Left lung (tissue), 10 donors: ENCODE results near the gene ZBTB46. TPM values are rescaled to one million over a fixed set of nuclear protein-coding genes. Genes with fewer than 3 reads are reported as not detected.

Experiments used
- ATAC-seq: fragments of 200-7000 bp; cut with Tn5 transposase; one replicate; pipeline ENCODE4 v1.9.1; 2020; ENCODE audit warnings: moderate library complexity
- DNase-seq, 4 donors: peaks; one replicate each; pipeline ENCODE4 v3.0.0-alpha.2; 2013 to 2020
- H3K27ac ChIP-seq, 2 donors: fragments of 200-600 bp; sonication (generic) in 1 of 2; one replicate each; pipeline versions ENCODE4 v1.5.0 to v1.8.0; 2020 to 2021
- H3K27me3 ChIP-seq, 2 donors: fragments of 200-600 bp; sonication (generic) in 1 of 2; one replicate each; pipeline versions ENCODE4 v1.5.0 to v1.8.0; 2020 to 2021
- H3K36me3 ChIP-seq, 2 donors: fragments of 200-600 bp; sonication (generic) in 1 of 2; one replicate each; pipeline versions ENCODE4 v1.5.0 to v1.8.0; 2020 to 2021
- H3K4me1 ChIP-seq, 2 donors: fragments of 200-600 bp; one replicate each; pipeline ENCODE4 v1.8.0; 2021
- H3K4me3 ChIP-seq, 2 donors: fragments of 200-600 bp; sonication (generic) in 1 of 2; one replicate each; pipeline versions ENCODE4 v1.5.0 to v1.8.0; 2020 to 2021; ENCODE audit warnings: mild to moderate bottlenecking in 1 of 2
- H3K9me3 ChIP-seq, 2 donors: fragments of 200-600 bp; sonication (generic) in 1 of 2; one replicate each; pipeline versions ENCODE4 v1.5.0 to v1.8.0; 2020 to 2021
- intact Hi-C, 2 donors: fragments of 100-400 bp; cut with DNase I; formaldehyde crosslinking; loops; one replicate each; pipeline versions ENCODE4 v1.11.2 to v1.14.2; 2022
- polyA plus RNA-seq, 6 donors: library from polyadenylated mRNA; unstranded; fragments of 120-200 nt; gene quantifications; one replicate each; pipeline ENCODE4 v1.2.1, GENCODE V29; 2013; ENCODE audit not compliant: insufficient read length in 6 of 6
- total RNA-seq, 2 donors: library from RNA; stranded (reverse); fragmentation: NEBNext Ultra II Directional; extraction: Animal tissue kit (Norgen Biotek cat#: 25700); gene quantifications; one replicate each; pipeline ENCODE4 v1.2.1, GENCODE V29; 2021
- TF ChIP-seq, protein P1 (sequence below), 2 donors: fragments of 200-600 bp; sonication (generic) in 1 of 2; IDR thresholded peaks; one replicate each; pipeline versions ENCODE4 v1.5.0 to v1.8.0; 2021; ENCODE audit warnings: antibody characterized with exemption in 2 of 2
- donor health status: DM: no; HTN: yes; CAD: no.
- donor health status: DM: no; HTN: no; CAD: no.

Gene ZBTB46
- total and polyA plus RNA-seq, 8 donors: 9.2 to 16.3 (median 11.7) TPM

DNA sequence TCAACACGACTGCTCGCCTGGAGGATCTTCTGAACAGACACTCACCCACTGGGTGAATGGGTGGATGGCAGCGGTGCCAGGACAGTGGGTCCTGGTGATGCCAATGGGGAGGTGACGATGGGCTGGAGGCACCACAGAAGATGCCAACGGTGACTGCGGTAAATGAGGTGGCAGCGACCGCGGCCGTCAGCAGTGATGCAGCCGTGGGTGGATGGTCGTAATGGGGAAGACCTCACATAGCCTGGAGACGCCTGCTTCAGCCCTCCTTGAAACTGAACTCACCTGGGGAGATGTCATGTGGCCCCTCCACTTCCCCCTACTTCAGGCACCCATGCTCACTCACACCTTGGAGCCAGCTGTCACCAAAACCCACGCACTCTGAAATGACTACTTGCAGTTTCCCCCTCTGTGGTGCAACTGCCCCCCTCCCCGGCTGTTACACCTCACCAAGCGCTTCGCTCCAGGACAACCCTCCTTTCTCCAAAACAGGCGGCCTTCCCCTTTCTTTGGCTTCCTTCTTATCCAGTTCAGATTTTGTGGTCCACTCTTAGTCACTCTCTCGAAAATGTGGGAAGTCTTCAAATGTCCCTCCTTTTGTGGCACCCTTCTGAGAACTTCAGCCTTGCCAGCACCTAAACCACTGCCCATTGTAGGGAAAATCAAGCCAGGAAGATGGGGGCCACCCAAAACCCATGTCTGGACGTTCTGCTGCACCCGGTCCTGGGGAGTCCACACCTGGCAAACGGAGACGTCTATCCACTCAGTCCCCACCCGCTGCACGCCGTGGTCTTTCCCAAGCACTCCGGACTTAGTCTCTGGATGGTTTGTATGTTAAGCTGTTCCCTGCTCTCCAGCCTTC is 19.9 kb upstream of the ZBTB46 start:
- no peak for DNase-seq
- Histone ChIP-seq H3K4me3 (no peak overlapping the region), H3K9me3 (no peaks in the 10 kb centered on the region), H3K4me1 (peaks cover 28 to 50% of the 10 kb centered on the region in 2 donors), H3K27ac (no peak overlapping the region), H3K36me3 (no peaks in the 10 kb centered on the region), H3K27me3 (peaks cover 0 to 47% of the 10 kb centered on the region in 2 donors)
- TF ChIP-seq, protein P1, sequence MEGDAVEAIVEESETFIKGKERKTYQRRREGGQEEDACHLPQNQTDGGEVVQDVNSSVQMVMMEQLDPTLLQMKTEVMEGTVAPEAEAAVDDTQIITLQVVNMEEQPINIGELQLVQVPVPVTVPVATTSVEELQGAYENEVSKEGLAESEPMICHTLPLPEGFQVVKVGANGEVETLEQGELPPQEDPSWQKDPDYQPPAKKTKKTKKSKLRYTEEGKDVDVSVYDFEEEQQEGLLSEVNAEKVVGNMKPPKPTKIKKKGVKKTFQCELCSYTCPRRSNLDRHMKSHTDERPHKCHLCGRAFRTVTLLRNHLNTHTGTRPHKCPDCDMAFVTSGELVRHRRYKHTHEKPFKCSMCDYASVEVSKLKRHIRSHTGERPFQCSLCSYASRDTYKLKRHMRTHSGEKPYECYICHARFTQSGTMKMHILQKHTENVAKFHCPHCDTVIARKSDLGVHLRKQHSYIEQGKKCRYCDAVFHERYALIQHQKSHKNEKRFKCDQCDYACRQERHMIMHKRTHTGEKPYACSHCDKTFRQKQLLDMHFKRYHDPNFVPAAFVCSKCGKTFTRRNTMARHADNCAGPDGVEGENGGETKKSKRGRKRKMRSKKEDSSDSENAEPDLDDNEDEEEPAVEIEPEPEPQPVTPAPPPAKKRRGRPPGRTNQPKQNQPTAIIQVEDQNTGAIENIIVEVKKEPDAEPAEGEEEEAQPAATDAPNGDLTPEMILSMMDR (IDR thresholded peaks at IDR 0.05): no peak
- no peak for ATAC-seq
- intact Hi-C loops: loop anchor here in 1 of 2 donors (10.0 kb wide), 1 partner anchor 66 kb away; no protein-coding TSS in a partner anchor

DNA sequence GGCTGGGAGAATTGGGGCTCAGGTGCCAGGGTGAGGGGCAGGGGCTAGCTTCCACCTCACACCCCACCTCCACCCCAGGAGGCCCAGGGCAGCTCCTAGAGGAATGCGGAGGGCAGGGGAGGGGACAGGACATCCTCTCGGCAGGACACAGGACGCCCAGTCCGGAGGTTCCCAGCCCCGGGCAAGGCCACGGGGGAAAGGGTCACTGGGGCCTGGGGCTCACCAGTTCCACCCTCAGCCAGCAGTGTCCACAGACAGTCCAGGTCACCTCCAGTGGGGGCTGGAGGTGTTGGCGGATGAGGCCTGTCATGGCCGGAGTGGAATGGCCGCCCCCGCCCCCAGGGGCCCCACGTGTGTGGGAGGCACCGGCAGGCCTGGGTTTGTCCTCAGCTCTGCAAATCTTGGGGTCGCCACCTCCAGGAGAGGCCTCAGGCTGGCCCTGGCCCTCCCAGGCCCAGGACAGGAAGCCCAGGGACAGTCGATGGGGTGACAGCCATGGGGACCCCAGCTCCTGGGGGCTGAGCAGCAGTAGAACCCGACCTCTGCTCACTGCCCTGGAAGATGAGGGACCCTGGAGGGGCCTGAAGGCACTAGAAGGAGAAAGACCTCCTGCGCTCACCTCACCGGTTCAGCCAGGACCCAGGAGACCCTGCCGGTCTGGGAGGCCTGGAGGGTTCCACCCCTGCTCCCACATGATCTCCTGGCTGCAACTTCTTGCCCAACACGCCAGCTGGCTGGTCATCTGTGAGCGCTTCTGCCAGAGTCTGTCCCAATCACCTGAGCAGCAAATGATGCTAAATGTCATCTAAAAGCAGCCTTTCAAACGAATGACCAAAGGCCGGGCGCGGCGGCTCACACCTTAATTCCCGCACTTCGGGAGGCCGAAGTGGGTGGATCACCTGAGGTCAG is 17.2 kb upstream of the ZBTB46 start:
- intact Hi-C loops: no loop called here
- DNase-seq: no peak
- TF ChIP-seq, protein P1 (IDR thresholded peaks at IDR 0.05): no peak
- H3K4me1 ChIP-seq: peaks cover 7 to 40% of the 10 kb centered on the region in 2 donors
- ATAC-seq: peak; percentile 7
- peaks cover 0 to 53% of the 10 kb centered on the region in 2 donors for H3K27me3 ChIP-seq
- H3K36me3 ChIP-seq: no peaks in the 10 kb centered on the region
- H3K4me3 ChIP-seq: no peak overlapping the region
- H3K27ac ChIP-seq: peak overlapping the region; percentile 26 to 70
- no peaks in the 10 kb centered on the region for H3K9me3 ChIP-seq

DNA sequence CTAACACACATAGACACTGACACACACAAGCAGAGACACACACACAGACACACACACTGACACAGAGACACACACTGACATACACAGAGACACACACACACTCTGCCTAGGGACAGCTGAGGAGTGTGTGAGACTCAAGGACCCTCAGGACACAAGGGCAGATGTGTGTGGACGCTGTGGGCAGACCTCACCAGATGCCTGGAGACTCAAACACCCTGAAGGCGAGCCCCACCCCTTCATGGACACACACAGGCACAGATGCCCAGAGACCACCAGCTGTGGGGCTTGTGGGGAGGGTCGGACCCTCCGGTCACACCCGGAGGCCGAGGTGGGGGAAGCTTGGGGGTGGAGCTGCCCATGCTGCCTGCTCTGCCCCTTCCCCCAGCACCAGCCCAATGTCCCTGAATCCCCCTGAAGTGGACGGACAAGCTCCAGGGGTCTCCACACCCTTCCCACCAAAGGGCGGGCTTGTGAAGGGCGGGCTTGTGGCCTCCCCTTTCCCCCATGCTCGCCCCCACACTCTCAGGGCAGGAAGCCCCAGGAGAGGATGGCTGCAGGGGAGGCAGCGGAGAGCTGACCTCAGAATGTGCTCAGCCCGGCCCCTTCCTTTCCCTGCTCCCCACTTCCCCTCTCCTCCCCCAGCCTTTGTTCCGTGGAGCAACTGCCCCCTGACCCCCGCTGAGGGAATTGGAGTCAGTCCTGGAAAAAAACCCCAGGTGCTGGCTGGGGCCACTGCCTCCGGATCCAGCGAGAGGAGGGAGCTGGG is 16.4 kb upstream of the ZBTB46 start:
- no peak for DNase-seq
- H3K4me1 ChIP-seq: peaks cover 7 to 37% of the 10 kb centered on the region in 2 donors
- intact Hi-C loops: no loop called here
- TF ChIP-seq, protein P1 (IDR thresholded peaks at IDR 0.05): no peak
- no peak overlapping the region for H3K4me3 ChIP-seq
- peak; percentile 29 for ATAC-seq
- no peaks in the 10 kb centered on the region for H3K36me3 ChIP-seq
- H3K27me3 ChIP-seq: peaks cover 0 to 61% of the 10 kb centered on the region in 2 donors
- no peaks in the 10 kb centered on the region for H3K9me3 ChIP-seq
- H3K27ac ChIP-seq: peak overlapping the region; percentile 26 to 70

DNA sequence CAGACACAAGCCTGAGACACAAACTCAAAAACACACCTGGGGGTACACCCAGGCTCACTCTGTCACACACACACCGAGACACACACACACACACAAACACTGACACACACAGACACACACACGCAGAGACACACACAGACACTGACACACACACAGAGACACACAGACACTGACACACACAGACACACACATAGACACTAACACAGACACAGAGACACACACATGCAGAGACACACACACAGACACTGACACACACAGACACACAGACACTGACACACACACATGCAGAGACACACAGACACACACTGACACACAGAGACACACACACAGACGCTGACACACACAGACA is 15.8 kb upstream of the ZBTB46 start:
- intact Hi-C loops: no loop called here
- Histone ChIP-seq H3K27ac (no peak overlapping the region), H3K27me3 (peaks cover 0 to 67% of the 10 kb centered on the region in 2 donors), H3K9me3 (no peaks in the 10 kb centered on the region), H3K4me1 (peaks cover 7 to 37% of the 10 kb centered on the region in 2 donors), H3K4me3 (no peak overlapping the region), H3K36me3 (no peaks in the 10 kb centered on the region)
- DNase-seq (no peak), ATAC-seq (no peak)
- TF ChIP-seq, protein P1 (IDR thresholded peaks at IDR 0.05): no peak
